ENCODE data around the gene ZNF469. TPM values are rescaled to one million over a fixed set of nuclear protein-coding genes. Genes with fewer than 3 reads are reported as not detected.

ZNF469 gene
- total RNA-seq, 1 donor from 2014 or later: 1.5 TPM

- H3K9me3 Mint-ChIP-seq: no peaks in the 10 kb centered on the region
Measured at GRCh38 chr16:88398874-88399178, 16.1 kb downstream of the ZNF469 start.

GRCh38 chr16:88400186-88400585 is 17.4 kb downstream of the ZNF469 start:
- Mint-ChIP-seq H3K4me3 (no peak overlapping the region), H3K4me1 (ENCODE audit: unreplicated experiment) (peaks cover 14% of the 10 kb centered on the region)

More at GRCh38 chr16:88398874-88399178, 16.1 kb downstream of the ZNF469 start:
- Mint-ChIP-seq H3K4me1 (ENCODE audit: unreplicated experiment) (peaks cover 3% of the 10 kb centered on the region), H3K36me3 (no peaks in the 10 kb centered on the region), H3K27ac (no peak overlapping the region), H3K4me3 (no peak overlapping the region), H3K27me3 (peaks cover 7% of the 10 kb centered on the region)
- no peak for DNase-seq (ENCODE audit: extremely low spot score, unreplicated experiment)
- TF ChIP-seq CTCF (conservative IDR thresholded peaks at IDR 0.05): no peak

GRCh38 chr16:88401604-88402246 is 19.0 kb downstream of the ZNF469 start:
- H3K36me3 Mint-ChIP-seq: no peaks in the 10 kb centered on the region
- H3K27me3 Mint-ChIP-seq: peaks cover 7% of the 10 kb centered on the region
- no peak overlapping the region for H3K27ac Mint-ChIP-seq
- no peaks in the 10 kb centered on the region for H3K9me3 Mint-ChIP-seq
- no peak for TF ChIP-seq CTCF (conservative IDR thresholded peaks at IDR 0.05)
- no peak overlapping the region for H3K4me3 Mint-ChIP-seq
- peaks cover 14% of the 10 kb centered on the region for H3K4me1 Mint-ChIP-seq (ENCODE audit: unreplicated experiment)
- no peak for DNase-seq (ENCODE audit: extremely low spot score, unreplicated experiment)

More at GRCh38 chr16:88400186-88400585, 17.4 kb downstream of the ZNF469 start:
- Mint-ChIP-seq H3K9me3 (no peaks in the 10 kb centered on the region), H3K27ac (no peak overlapping the region), H3K36me3 (no peaks in the 10 kb centered on the region), H3K27me3 (peaks cover 7% of the 10 kb centered on the region)
- TF ChIP-seq CTCF (conservative IDR thresholded peaks at IDR 0.05): no peak
- DNase-seq (ENCODE audit: extremely low spot score, unreplicated experiment): no peak

- DNase-seq (ENCODE audit: extremely low spot score, unreplicated experiment): no peak
- TF ChIP-seq CTCF (conservative IDR thresholded peaks at IDR 0.05): no peak
- no peaks in the 10 kb centered on the region for H3K9me3 Mint-ChIP-seq
- peaks cover 3% of the 10 kb centered on the region for H3K27me3 Mint-ChIP-seq
- no peaks in the 10 kb centered on the region for H3K36me3 Mint-ChIP-seq
- no peak overlapping the region for H3K27ac Mint-ChIP-seq
- H3K4me1 Mint-ChIP-seq (ENCODE audit: unreplicated experiment): peaks cover 14% of the 10 kb centered on the region
- no peak overlapping the region for H3K4me3 Mint-ChIP-seq
Measured at GRCh38 chr16:88402551-88403240, 19.9 kb downstream of the ZNF469 start.

GRCh38 chr16:88403794-88404581 is 21.2 kb downstream of the ZNF469 start:
- no peak for TF ChIP-seq CTCF (conservative IDR thresholded peaks at IDR 0.05)
- Mint-ChIP-seq H3K4me3 (no peak overlapping the region), H3K4me1 (ENCODE audit: unreplicated experiment) (peaks cover 14% of the 10 kb centered on the region), H3K9me3 (no peaks in the 10 kb centered on the region), H3K27me3 (peaks cover 3% of the 10 kb centered on the region), H3K36me3 (no peaks in the 10 kb centered on the region), H3K27ac (no peak overlapping the region)
- no peak for DNase-seq (ENCODE audit: extremely low spot score, unreplicated experiment)
